DMS79 (cell line): ENCODE data around the gene ITGA11.

Experiments
- DNase-seq: peaks from one replicate; lab custom pipeline; 2025; lab: John Stamatoyannopoulos, UW

The ITGA11 gene

GRCh38 chr15:68447976-68448755, 16.2 kb upstream of the ITGA11 start:
- DNase-seq: no peak

- DNase-seq: no peak
These were observed 15.2 kb upstream of the ITGA11 start for GRCh38 chr15:68447209-68447608.

GRCh38 chr15:68445351-68445750, 13.4 kb upstream of the ITGA11 start:
- no peak for DNase-seq

GRCh38 chr15:68444336-68444735, 12.4 kb upstream of the ITGA11 start:
- DNase-seq: no peak

GRCh38 chr15:68442903-68443302, 10.9 kb upstream of the ITGA11 start:
- no peak for DNase-seq

- DNase-seq: peak; percentile 52
These were observed 10.1 kb upstream of the ITGA11 start for GRCh38 chr15:68442041-68442440.

GRCh38 chr15:68441045-68441743, 9.2 kb upstream of the ITGA11 start:
- DNase-seq: no peak

- no peak for DNase-seq
These were observed 8.2 kb upstream of the ITGA11 start for GRCh38 chr15:68440136-68440535.

GRCh38 chr15:68439506-68439905, 7.5 kb upstream of the ITGA11 start:
- no peak for DNase-seq

GRCh38 chr15:68436680-68437079, 4.7 kb upstream of the ITGA11 start:
- no peak for DNase-seq

- no peak for DNase-seq
These were observed 4.0 kb upstream of the ITGA11 start for GRCh38 chr15:68435966-68436365.

- no peak for DNase-seq
These were observed 2.1 kb upstream of the ITGA11 start for GRCh38 chr15:68434021-68434420.

GRCh38 chr15:68433551-68433950, 1.6 kb upstream of the ITGA11 start:
- no peak for DNase-seq

GRCh38 chr15:68432441-68433064, 590 bp upstream of the ITGA11 start:
- no peak for DNase-seq

GRCh38 chr15:68431037-68431791, 749 bp downstream of the ITGA11 start:
- DNase-seq: no peak

- no peak for DNase-seq
These were observed 1.4 kb downstream of the ITGA11 start for GRCh38 chr15:68430471-68431036.

GRCh38 chr15:68429691-68430470, 2.1 kb downstream of the ITGA11 start:
- DNase-seq: no peak

GRCh38 chr15:68428431-68428940, 3.5 kb downstream of the ITGA11 start:
- DNase-seq: no peak

- DNase-seq: no peak
These were observed 4.0 kb downstream of the ITGA11 start for GRCh38 chr15:68427963-68428362.

- no peak for DNase-seq
These were observed 4.6 kb downstream of the ITGA11 start for GRCh38 chr15:68427366-68427765.

GRCh38 chr15:68426116-68426515, 5.8 kb downstream of the ITGA11 start:
- no peak for DNase-seq
